Measurements from ENCODE around the gene HIC2. TPM values are rescaled to one million over a fixed set of nuclear protein-coding genes. Genes with fewer than 3 reads are reported as not detected.
"Not testable (repeated sequence)": the region's sequence is repeated elsewhere in the genome, so short reads cannot be mapped to it uniquely, and the experiment has no call there.

The HIC2 gene
- total RNA-seq, 2 experiments from 2014 or later, result 9.2 to 11.3 TPM

GRCh38 chr22:21454998-21455333 is 37.8 kb downstream of the HIC2 start:
- H2AFZ ChIP-seq (ENCODE audit: low read length); H4K20me1 ChIP-seq (ENCODE audit: insufficient read depth, low read length); H3K27ac ChIP-seq (ENCODE audit: low read depth, low read length, poor library complexity, severe bottlenecking); intact Hi-C loops (cut with micrococcal nuclease; ENCODE audit: unreplicated experiment); H3K4me3 ChIP-seq (ENCODE audit: low read depth, low read length, poor library complexity, severe bottlenecking); CTCF ChIA-PET (ENCODE audit: unreplicated experiment); DNase-seq (ENCODE audit: low spot score); H3K9me2 ChIP-seq (ENCODE audit: insufficient read depth, low read length); H3K79me2 ChIP-seq (ENCODE audit: insufficient read depth, low read depth, low read length); BruUV-seq (replicated peaks); H3K9me3 ChIP-seq (ENCODE audit: low read length); H3K4me1 ChIP-seq (ENCODE audit: insufficient read depth, low read length, poor library complexity, severe bottlenecking); H3K36me3 ChIP-seq (ENCODE audit: insufficient read depth, low read length); POLR2A ChIA-PET; H3K4me2 ChIP-seq (ENCODE audit: low read length): not testable (repeated sequence)

- Histone ChIP-seq H3K4me3 (ENCODE audit: low read depth, low read length, poor library complexity, severe bottlenecking) (no peak overlapping the region), H2AFZ (ENCODE audit: low read length) (no peak overlapping the region), H3K36me3 (ENCODE audit: insufficient read depth, low read length) (no peaks in the 10 kb centered on the region), H3K4me1 (ENCODE audit: insufficient read depth, low read length, poor library complexity, severe bottlenecking) (no peaks in the 10 kb centered on the region), H3K9me3 (ENCODE audit: low read length) (no peaks in the 10 kb centered on the region), H3K79me2 (ENCODE audit: insufficient read depth, low read depth, low read length) (no peaks in the 10 kb centered on the region), H3K27ac (ENCODE audit: low read depth, low read length, poor library complexity, severe bottlenecking) (no peak overlapping the region), H3K9me2 (ENCODE audit: insufficient read depth, low read length) (no peaks in the 10 kb centered on the region), H4K20me1 (ENCODE audit: insufficient read depth, low read length) (no peaks in the 10 kb centered on the region), H3K4me2 (ENCODE audit: low read length) (no peak overlapping the region)
- no TSS peak for BruUV-seq (replicated peaks)
- TF ChIP-seq EZH2phosphoT487 (IDR thresholded peaks at IDR 0.05; ENCODE audit: borderline replicate concordance, low read depth, low read length) (no peak), CTCF (conservative IDR thresholded peaks at IDR 0.05; ENCODE audit: low read length) (no peak)
- CTCF ChIA-PET (ENCODE audit: unreplicated experiment), result interaction anchor here (0.5 kb wide), 1 partner anchor 130 kb away, joined by 3 read pairs; no protein-coding TSS in a partner anchor
- intact Hi-C loops (cut with micrococcal nuclease; ENCODE audit: unreplicated experiment), result no loop called here
- DNase-seq (ENCODE audit: low spot score), result no peak
- POLR2A ChIA-PET, result no interaction called here
Measured at GRCh38 chr22:21455334-21456089, 38.3 kb downstream of the HIC2 start.

GRCh38 chr22:21457023-21457787 is 40.0 kb downstream of the HIC2 start:
- Histone ChIP-seq H3K4me2 (ENCODE audit: low read length) (no peak overlapping the region), H2AFZ (ENCODE audit: low read length) (no peak overlapping the region), H4K20me1 (ENCODE audit: insufficient read depth, low read length) (no peaks in the 10 kb centered on the region), H3K79me2 (ENCODE audit: insufficient read depth, low read depth, low read length) (no peaks in the 10 kb centered on the region), H3K36me3 (ENCODE audit: insufficient read depth, low read length) (no peaks in the 10 kb centered on the region), H3K9me2 (ENCODE audit: insufficient read depth, low read length) (no peaks in the 10 kb centered on the region), H3K27ac (ENCODE audit: low read depth, low read length, poor library complexity, severe bottlenecking) (no peak overlapping the region), H3K4me3 (ENCODE audit: low read depth, low read length, poor library complexity, severe bottlenecking) (no peak overlapping the region), H3K4me1 (ENCODE audit: insufficient read depth, low read length, poor library complexity, severe bottlenecking) (no peaks in the 10 kb centered on the region), H3K9me3 (ENCODE audit: low read length) (no peaks in the 10 kb centered on the region)
- intact Hi-C loops (cut with micrococcal nuclease; ENCODE audit: unreplicated experiment), result no loop called here
- DNase-seq (ENCODE audit: low spot score), result no peak
- POLR2A ChIA-PET, result no interaction called here
- CTCF ChIA-PET (ENCODE audit: unreplicated experiment), result no interaction called here
- TF ChIP-seq CTCF (conservative IDR thresholded peaks at IDR 0.05; ENCODE audit: low read length), result no peak
- no peak for TF ChIP-seq EZH2phosphoT487 (IDR thresholded peaks at IDR 0.05; ENCODE audit: borderline replicate concordance, low read depth, low read length)
- no TSS peak for BruUV-seq (replicated peaks)

GRCh38 chr22:21462672-21463071 is 45.5 kb downstream of the HIC2 start:
- CTCF ChIA-PET (ENCODE audit: unreplicated experiment); H3K9me2 ChIP-seq (ENCODE audit: insufficient read depth, low read length); H3K27ac ChIP-seq (ENCODE audit: low read depth, low read length, poor library complexity, severe bottlenecking); intact Hi-C loops (cut with micrococcal nuclease; ENCODE audit: unreplicated experiment); H3K79me2 ChIP-seq (ENCODE audit: insufficient read depth, low read depth, low read length); H2AFZ ChIP-seq (ENCODE audit: low read length); H3K4me1 ChIP-seq (ENCODE audit: insufficient read depth, low read length, poor library complexity, severe bottlenecking); POLR2A ChIA-PET; H3K9me3 ChIP-seq (ENCODE audit: low read length); H3K36me3 ChIP-seq (ENCODE audit: insufficient read depth, low read length); H3K4me3 ChIP-seq (ENCODE audit: low read depth, low read length, poor library complexity, severe bottlenecking); H3K4me2 ChIP-seq (ENCODE audit: low read length); H4K20me1 ChIP-seq (ENCODE audit: insufficient read depth, low read length); BruUV-seq (replicated peaks); DNase-seq (ENCODE audit: low spot score): not testable (repeated sequence)

All from OCI-LY7 (cell line).